Gastrocnemius medialis (tissue), 4 donors: ENCODE data around the gene PRKD2. TPM values are rescaled to one million over a fixed set of nuclear protein-coding genes. Genes with fewer than 3 reads are reported as not detected.
A peak's percentile ranks its signal among the peaks of the same experiment; 100 is the strongest.
"Not testable (repeated sequence)": the region's sequence is repeated elsewhere in the genome, so short reads cannot be mapped to it uniquely, and the experiment has no call there.

ENCODE experiments used
- ATAC-seq, 2 donors: fragments of 150-250 bp; one replicate each; pipeline ENCODE4 v1.9.1; 2016
- DNase-seq, 2 donors: peaks; one replicate each; pipeline ENCODE4 v3.0.0-alpha.2; 2019
- H3K27ac ChIP-seq, 4 donors: fragments of 200-600 bp; sonication (generic); 1 replicate in 1 of 4; 2 replicates in 3 of 4; pipeline ENCODE4 v1.5.1; 2016 to 2018; ENCODE audit warnings: mild to moderate bottlenecking in 2 of 4, moderate library complexity in 1 of 4
- H3K27me3 ChIP-seq, 3 donors: fragments of 200-600 bp; sonication (generic) in 2 of 3; 1 replicate in 1 of 3; 2 replicates in 2 of 3; pipeline versions ENCODE4 v1.5.1 to v1.6.0; 2016 to 2019; ENCODE audit warnings: mild to moderate bottlenecking in 1 of 3, moderate library complexity in 1 of 3
- H3K36me3 ChIP-seq, 2 donors: fragments of 200-600 bp; sonication (generic) in 1 of 2; one replicate each; pipeline ENCODE4 v1.5.1; 2017 to 2018
- H3K4me1 ChIP-seq, 2 donors: fragments of 200-600 bp; sonication (generic) in 1 of 2; one replicate each; pipeline ENCODE4 v1.5.1; 2016 to 2017; ENCODE audit warnings: mild to moderate bottlenecking in 2 of 2
- H3K4me3 ChIP-seq, 4 donors: fragments of 200-600 bp; sonication (generic) in 3 of 4; 1 replicate in 1 of 4; 2 replicates in 3 of 4; pipeline ENCODE4 v1.5.1; 2016 to 2019; ENCODE audit warnings: mild to moderate bottlenecking in 2 of 4
- H3K9me3 ChIP-seq, 3 donors: fragments of 200-600 bp; sonication (generic) in 2 of 3; 1 replicate in 1 of 3; 2 replicates in 2 of 3; pipeline ENCODE4 v1.5.1; 2016 to 2019
- CTCF ChIP-seq, 5 experiments: fragments of 450-650 bp in 3 of 5; fragments of 200-600 bp in 2 of 5; sonication (generic) in 2 of 5; IDR thresholded peaks in 4 of 5; conservative IDR thresholded peaks in 1 of 5; 1 replicate in 4 of 5; 2 replicates in 1 of 5; pipeline ENCODE4 v1.5.1; 2016 to 2019; ENCODE audit warnings: antibody characterized with exemption in 5 of 5, mild to moderate bottlenecking in 3 of 5, moderate library complexity in 3 of 5
- POLR2A ChIP-seq, 2 donors: fragments of 450-650 bp; IDR thresholded peaks; one replicate each; pipeline ENCODE4 v1.6.1; 2017; ENCODE audit warnings: antibody characterized with exemption in 2 of 2, mild to moderate bottlenecking in 2 of 2, moderate library complexity in 2 of 2
- in situ Hi-C, 4 donors: fragments of 200-750 bp; cut with MboI; loops; one replicate each; pipeline versions ENCODE4 v1.15.0 to v1.8.0; 2017; ENCODE audit warnings: low sequenced_read_pairs in 4 of 4
- intact Hi-C: fragments of 100-400 bp; cut with DNase I; formaldehyde crosslinking; loops from one replicate; pipeline ENCODE4 v1.15.1; 2023; ENCODE audit warnings: low total_unique reads
- total RNA-seq, 4 donors: library from RNA; depleted of rRNA; stranded (reverse); fragments of >200 nt; gene quantifications; one replicate each; pipeline versions ENCODE4 v1.1.0 to v1.2.3, GENCODE V29; 2016

The PRKD2 gene
- total RNA-seq: 1 to 10 TPM; 4.2 to 7.2 (median 6.1) TPM

GRCh38 chr19:46717034-46717715 is at the start of gene PRKD2:
TSS of gene PRKD2 (minus strand) at chr19:46717114. CDS start at chr19:46716370, 744 bp downstream.
- ATAC-seq (peak; percentile 79 to 88), DNase-seq (peak; percentile 78 to 82)
- Histone ChIP-seq H3K4me1 (peaks cover 18 to 31% of the 10 kb centered on the region in 2 donors), H3K4me3 (peak within 1 kb of the TSS; percentile 66 to 93 (median 87)), H3K9me3 (no peaks in the 10 kb centered on the region), H3K27me3 (no peaks in the 10 kb centered on the region), H3K27ac (peak within 1 kb of the TSS; percentile 74 to 88 (median 80)), H3K36me3 (peaks cover 0 to 30% of the 10 kb centered on the region in 2 donors)
- TF ChIP-seq CTCF (IDR thresholded peaks at IDR 0.05 in 4 of 5, conservative IDR thresholded peaks at IDR 0.05 in 1 of 5) (no peak), POLR2A (IDR thresholded peaks at IDR 0.05) (peak in 1 of 2 donors; percentile 48)
- in situ Hi-C loops: no loop called here
- intact Hi-C loops: no loop called here

- Histone ChIP-seq H3K4me1 (peaks cover 0 to 7% of the 10 kb centered on the region in 2 donors), H3K36me3 (no peaks in the 10 kb centered on the region), H3K27me3 (no peaks in the 10 kb centered on the region), H3K4me3 (no peak overlapping the region), H3K9me3 (no peaks in the 10 kb centered on the region), H3K27ac (no peak overlapping the region)
- no peak for TF ChIP-seq POLR2A (IDR thresholded peaks at IDR 0.05)
- DNase-seq: no peak
- in situ Hi-C loops: loop anchor here in 3 of 4 donors (10.0 to 25.0 kb wide), 3 partner anchors 60 to 222 kb away; no protein-coding TSS in a partner anchor
- intact Hi-C loops: no loop called here
- no peak for ATAC-seq
Measured at GRCh38 chr19:46764817-46765291, 47.9 kb upstream of the PRKD2 start.

- intact Hi-C loops: no loop called here
- Histone ChIP-seq H3K9me3 (no peaks in the 10 kb centered on the region), H3K36me3 (peaks cover 0 to 5% of the 10 kb centered on the region in 2 donors), H3K4me3 (no peak overlapping the region), H3K27me3 (no peaks in the 10 kb centered on the region), H3K27ac (no peak overlapping the region), H3K4me1 (peaks cover 0 to 14% of the 10 kb centered on the region in 2 donors)
- ATAC-seq: no peak
- in situ Hi-C loops: loop anchor here in 3 of 4 donors (10.0 to 25.0 kb wide), 3 partner anchors 62 to 225 kb away; no protein-coding TSS in a partner anchor
- TF ChIP-seq POLR2A (IDR thresholded peaks at IDR 0.05): no peak
- no peak for TF ChIP-seq CTCF (IDR thresholded peaks at IDR 0.05 in 4 of 5, conservative IDR thresholded peaks at IDR 0.05 in 1 of 5)
- no peak for DNase-seq
Measured at GRCh38 chr19:46762245-46762890, 45.5 kb upstream of the PRKD2 start.

GRCh38 chr19:46761418-46761831 is 44.5 kb upstream of the PRKD2 start:
- Histone ChIP-seq H3K4me3 (no peak overlapping the region), H3K9me3 (no peaks in the 10 kb centered on the region), H3K4me1 (peaks cover 0 to 14% of the 10 kb centered on the region in 2 donors), H3K36me3 (peaks cover 0 to 12% of the 10 kb centered on the region in 2 donors), H3K27me3 (no peaks in the 10 kb centered on the region), H3K27ac (no peak overlapping the region)
- DNase-seq (no peak), ATAC-seq (no peak)
- intact Hi-C loops (no loop called here), in situ Hi-C loops (loop anchor here in 3 of 4 donors (10.0 to 25.0 kb wide), 3 partner anchors 63 to 226 kb away; no protein-coding TSS in a partner anchor)
- no peak for TF ChIP-seq POLR2A (IDR thresholded peaks at IDR 0.05)
- TF ChIP-seq CTCF (IDR thresholded peaks at IDR 0.05 in 4 of 5, conservative IDR thresholded peaks at IDR 0.05 in 1 of 5): no peak

GRCh38 chr19:46760897-46761296 is 44.0 kb upstream of the PRKD2 start:
- H3K27ac ChIP-seq, ATAC-seq, H3K4me3 ChIP-seq, H3K27me3 ChIP-seq, intact Hi-C loops, H3K9me3 ChIP-seq, DNase-seq: not testable (repeated sequence)
- Histone ChIP-seq H3K4me1 (peaks cover 0 to 14% of the 10 kb centered on the region in 2 donors), H3K36me3 (peaks cover 0 to 13% of the 10 kb centered on the region in 2 donors)
- in situ Hi-C loops: loop anchor here in 3 of 4 donors (10.0 to 25.0 kb wide), 3 partner anchors 64 to 226 kb away; no protein-coding TSS in a partner anchor
